H4 (cell line): ENCODE measurements around the gene AKAP13. TPM values are rescaled to one million over a fixed set of nuclear protein-coding genes. Genes with fewer than 3 reads are reported as not detected.

ENCODE experiments used
- DNase-seq: peaks from one replicate; pipeline ENCODE4 v3.0.0-alpha.2; 2015; ENCODE audit warnings: low spot score
- total RNA-seq: library from RNA; depleted of rRNA; stranded (reverse); fragments of >200 nt; shearing (Covaris generic); gene quantifications from 2 replicates; pipeline ENCODE4 v1.2.3, GENCODE V29; 2014

The AKAP13 gene
- total RNA-seq, 1 experiment from 2014 or later, result 16.6 TPM

- no peak for DNase-seq
These were observed 372.1 kb downstream of the AKAP13 start for GRCh38 chr15:85752491-85752961.

- DNase-seq, result no peak
These were observed 372.9 kb downstream of the AKAP13 start for GRCh38 chr15:85753261-85753660.

- DNase-seq, result no peak
These were observed 373.5 kb downstream of the AKAP13 start for GRCh38 chr15:85753791-85754452.

GRCh38 chr15:85754989-85755388 lies 374.6 kb downstream of the AKAP13 start:
- no peak for DNase-seq

GRCh38 chr15:85755471-85755870 lies 375.1 kb downstream of the AKAP13 start:
- DNase-seq, result no peak

GRCh38 chr15:85755942-85756341 lies 375.5 kb downstream of the AKAP13 start:
- no peak for DNase-seq

- DNase-seq, result no peak
These were observed 376.1 kb downstream of the AKAP13 start for GRCh38 chr15:85756411-85757072.

GRCh38 chr15:85757073-85757938 lies 376.9 kb downstream of the AKAP13 start:
- no peak for DNase-seq

GRCh38 chr15:85757939-85758654 lies 377.7 kb downstream of the AKAP13 start:
- no peak for DNase-seq

GRCh38 chr15:85758655-85758978 lies 378.2 kb downstream of the AKAP13 start:
- no peak for DNase-seq

- no peak for DNase-seq
These were observed 379.0 kb downstream of the AKAP13 start for GRCh38 chr15:85759376-85759775.

- no peak for DNase-seq
These were observed 379.6 kb downstream of the AKAP13 start for GRCh38 chr15:85760049-85760448.

- DNase-seq, result no peak
These were observed 380.3 kb downstream of the AKAP13 start for GRCh38 chr15:85760531-85761371.

GRCh38 chr15:85761635-85762034 lies 381.2 kb downstream of the AKAP13 start:
- no peak for DNase-seq

- no peak for DNase-seq
These were observed 381.8 kb downstream of the AKAP13 start for GRCh38 chr15:85762039-85762755.

- no peak for DNase-seq
These were observed 382.3 kb downstream of the AKAP13 start for GRCh38 chr15:85762756-85763127.

- no peak for DNase-seq
These were observed 382.8 kb downstream of the AKAP13 start for GRCh38 chr15:85763157-85763556.

- no peak for DNase-seq
These were observed 383.6 kb downstream of the AKAP13 start for GRCh38 chr15:85763673-85764633.

GRCh38 chr15:85764649-85765277 lies 384.4 kb downstream of the AKAP13 start:
- no peak for DNase-seq
